Activated B cell treated with CpG ODN at 0.5 μM for 24 hours (primary cell): Measurements from ENCODE around the gene TENM4. TPM values are rescaled to one million over a fixed set of nuclear protein-coding genes. Genes with fewer than 3 reads are reported as not detected.

Source experiments
- ATAC-seq: fragments of 200-7000 bp; cut with Tn5 transposase; one replicate; pipeline ENCODE4 v1.10.0; 2021; ENCODE audit warnings: low read depth, mild to moderate bottlenecking, moderate library complexity
- CTCF ChIA-PET: fragments of 350-600 bp; sonication (Branson Sonifier 250); formaldehyde crosslinking; loops from one replicate; lab custom pipeline; 2021; ENCODE audit warnings: antibody characterized with exemption; lab: Charles Lee
- POLR2A ChIA-PET: fragments of 350-600 bp; sonication (Branson Sonifier 250); formaldehyde crosslinking; loops from one replicate; lab custom pipeline; 2021; ENCODE audit warnings: antibody characterized with exemption; lab: Charles Lee
- DNase-seq: peaks from one replicate; pipeline ENCODE4 v3.0.0; 2022
- H3K27ac Mint-ChIP-seq: one replicate; pipeline ENCODE4 v1.8.0; 2020; ENCODE audit warnings: mixed read lengths
- H3K27me3 Mint-ChIP-seq: one replicate; pipeline ENCODE4 v1.8.0; 2021; ENCODE audit warnings: mixed read lengths
- H3K36me3 Mint-ChIP-seq: one replicate; pipeline ENCODE4 v1.8.0; 2021; ENCODE audit warnings: low read depth, mixed read lengths
- H3K4me1 Mint-ChIP-seq: one replicate; pipeline ENCODE4 v1.8.0; 2021; ENCODE audit warnings: mixed read lengths
- H3K4me3 Mint-ChIP-seq: one replicate; pipeline ENCODE4 v1.8.0; 2020; ENCODE audit warnings: mild to moderate bottlenecking, mixed read lengths
- H3K9me3 Mint-ChIP-seq: one replicate; pipeline ENCODE4 v1.8.0; 2020; ENCODE audit warnings: mixed read lengths
- intact Hi-C: fragments of 100-400 bp; cut with micrococcal nuclease; formaldehyde crosslinking; loops from one replicate; pipeline ENCODE4 v1.15.1; 2024
- total RNA-seq: library from RNA; stranded (reverse); gene quantifications from 2 replicates; pipeline ENCODE4 v1.2.3, GENCODE V29; 2022
- TF ChIP-seq, protein P1 (sequence below): fragments of 200-600 bp; IDR thresholded peaks from one replicate; pipeline ENCODE4 v1.8.0; 2022; ENCODE audit warnings: antibody characterized with exemption, mild to moderate bottlenecking

Gene TENM4
- total RNA-seq, 1 donor from 2014 or later, result 2.4 TPM

DNA sequence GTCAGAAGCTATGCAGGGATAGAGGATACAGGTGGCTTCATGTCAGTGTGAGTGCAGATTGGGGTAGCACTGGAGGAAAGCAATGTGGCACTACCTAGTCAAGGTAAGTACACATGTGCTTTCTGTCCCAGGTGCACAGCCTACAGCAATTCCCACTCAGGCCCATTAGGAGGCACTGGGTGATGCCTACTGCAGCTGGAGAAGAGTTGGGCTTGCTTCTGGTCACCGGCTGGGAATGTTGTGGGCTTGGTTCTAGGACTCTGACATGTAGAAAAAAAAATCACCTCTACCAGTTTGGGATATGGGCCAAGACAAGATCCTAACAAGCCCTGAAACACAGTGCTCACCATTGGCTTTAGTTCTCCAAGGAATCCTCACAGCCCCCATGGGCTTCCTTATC is 69.7 kb downstream of the TENM4 start:
- CTCF ChIA-PET, result no interaction called here
- Mint-ChIP-seq H3K36me3 (no peaks in the 10 kb centered on the region), H3K27ac (no peak overlapping the region), H3K27me3 (peaks cover 17% of the 10 kb centered on the region), H3K4me3 (no peak overlapping the region), H3K4me1 (no peaks in the 10 kb centered on the region), H3K9me3 (no peaks in the 10 kb centered on the region)
- DNase-seq, result no peak
- intact Hi-C loops, result no loop called here
- TF ChIP-seq, protein P1, sequence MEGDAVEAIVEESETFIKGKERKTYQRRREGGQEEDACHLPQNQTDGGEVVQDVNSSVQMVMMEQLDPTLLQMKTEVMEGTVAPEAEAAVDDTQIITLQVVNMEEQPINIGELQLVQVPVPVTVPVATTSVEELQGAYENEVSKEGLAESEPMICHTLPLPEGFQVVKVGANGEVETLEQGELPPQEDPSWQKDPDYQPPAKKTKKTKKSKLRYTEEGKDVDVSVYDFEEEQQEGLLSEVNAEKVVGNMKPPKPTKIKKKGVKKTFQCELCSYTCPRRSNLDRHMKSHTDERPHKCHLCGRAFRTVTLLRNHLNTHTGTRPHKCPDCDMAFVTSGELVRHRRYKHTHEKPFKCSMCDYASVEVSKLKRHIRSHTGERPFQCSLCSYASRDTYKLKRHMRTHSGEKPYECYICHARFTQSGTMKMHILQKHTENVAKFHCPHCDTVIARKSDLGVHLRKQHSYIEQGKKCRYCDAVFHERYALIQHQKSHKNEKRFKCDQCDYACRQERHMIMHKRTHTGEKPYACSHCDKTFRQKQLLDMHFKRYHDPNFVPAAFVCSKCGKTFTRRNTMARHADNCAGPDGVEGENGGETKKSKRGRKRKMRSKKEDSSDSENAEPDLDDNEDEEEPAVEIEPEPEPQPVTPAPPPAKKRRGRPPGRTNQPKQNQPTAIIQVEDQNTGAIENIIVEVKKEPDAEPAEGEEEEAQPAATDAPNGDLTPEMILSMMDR, result no peak
- no peak for ATAC-seq
- POLR2A ChIA-PET, result no interaction called here

DNA sequence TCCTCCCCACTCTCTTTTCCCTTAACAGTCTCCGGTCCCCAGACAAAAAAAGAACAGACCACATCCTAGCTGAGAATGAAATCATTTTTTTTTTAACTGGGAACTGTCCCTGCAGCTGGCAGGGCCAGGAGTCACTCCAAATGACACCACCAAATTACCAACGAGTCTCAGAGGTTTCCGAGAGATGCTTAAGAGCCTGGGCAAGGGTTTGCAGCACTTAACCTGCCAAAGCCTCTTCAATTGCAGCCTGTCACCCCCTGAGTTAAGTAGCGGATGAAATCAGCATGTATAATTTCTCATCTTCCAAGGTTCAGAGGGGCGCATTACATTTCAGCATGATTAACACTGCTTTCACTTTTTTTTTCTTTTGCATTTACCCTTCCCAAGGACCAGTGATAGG is 71.8 kb downstream of the TENM4 start:
- no peak for DNase-seq
- TF ChIP-seq, protein P1, result no peak
- POLR2A ChIA-PET, result no interaction called here
- Mint-ChIP-seq H3K27ac (no peak overlapping the region), H3K4me1 (no peaks in the 10 kb centered on the region), H3K9me3 (no peaks in the 10 kb centered on the region), H3K4me3 (no peak overlapping the region), H3K27me3 (peaks cover 16% of the 10 kb centered on the region), H3K36me3 (no peaks in the 10 kb centered on the region)
- CTCF ChIA-PET, result no interaction called here
- intact Hi-C loops, result no loop called here
- no peak for ATAC-seq

DNA sequence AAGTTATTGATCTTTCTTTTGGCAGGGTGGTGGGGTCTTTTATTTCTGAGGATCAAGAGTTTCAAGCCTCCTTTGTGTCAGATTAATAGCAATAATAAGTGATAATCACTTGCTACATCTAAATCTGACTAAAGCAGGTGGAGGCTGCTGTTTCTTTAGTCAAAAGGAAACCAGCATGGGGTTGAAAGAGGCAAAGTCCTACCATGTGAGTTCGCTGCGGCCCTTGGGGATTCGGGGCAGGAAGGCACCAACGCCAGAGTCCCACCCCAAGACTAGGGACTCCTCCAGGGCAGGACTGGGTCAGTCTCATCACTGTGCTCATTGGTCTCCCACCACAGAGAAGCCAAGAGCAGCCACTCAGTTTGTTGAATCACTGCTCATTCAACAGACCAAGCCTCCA is 73.0 kb downstream of the TENM4 start:
- intact Hi-C loops, result no loop called here
- ATAC-seq, result no peak

DNA sequence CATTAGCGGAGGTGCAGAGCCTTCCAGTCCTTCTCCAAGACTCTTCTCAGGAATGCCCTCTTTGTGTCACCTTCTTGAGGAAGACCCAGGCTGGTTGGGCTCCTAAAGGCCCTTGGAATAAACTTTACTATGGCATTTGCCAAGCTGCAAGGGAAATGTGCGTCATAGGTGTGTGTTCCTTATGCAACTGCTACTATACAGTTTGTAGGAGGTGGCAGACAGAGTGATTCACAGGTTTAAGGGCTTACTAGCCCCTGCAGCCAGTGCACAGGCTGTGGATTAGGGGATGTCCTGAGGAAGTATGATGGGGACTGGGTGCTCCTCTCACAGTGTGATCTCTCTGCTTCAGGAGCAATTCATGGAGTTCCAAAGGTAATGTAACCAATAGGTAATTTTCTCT is 74.6 kb downstream of the TENM4 start:
- TF ChIP-seq, protein P1, result no peak
- POLR2A ChIA-PET, result no interaction called here
- no peaks in the 10 kb centered on the region for H3K36me3 Mint-ChIP-seq
- H3K4me3 Mint-ChIP-seq, result no peak overlapping the region
- no peak for ATAC-seq
- CTCF ChIA-PET, result no interaction called here
- H3K4me1 Mint-ChIP-seq, result no peaks in the 10 kb centered on the region
- no peak for DNase-seq
- no peak overlapping the region for H3K27ac Mint-ChIP-seq
- H3K9me3 Mint-ChIP-seq, result no peaks in the 10 kb centered on the region
- intact Hi-C loops, result no loop called here
- peaks cover 16% of the 10 kb centered on the region for H3K27me3 Mint-ChIP-seq

More for the DNA sequence above, 73.0 kb downstream of the TENM4 start:
- H3K9me3 Mint-ChIP-seq, result no peaks in the 10 kb centered on the region
- TF ChIP-seq, protein P1, result no peak
- CTCF ChIA-PET, result no interaction called here
- H3K4me3 Mint-ChIP-seq, result no peak overlapping the region
- no peaks in the 10 kb centered on the region for H3K36me3 Mint-ChIP-seq
- no peak for DNase-seq
- H3K4me1 Mint-ChIP-seq, result no peaks in the 10 kb centered on the region
- no peak overlapping the region for H3K27ac Mint-ChIP-seq
- peaks cover 20% of the 10 kb centered on the region for H3K27me3 Mint-ChIP-seq
- POLR2A ChIA-PET, result no interaction called here

DNA sequence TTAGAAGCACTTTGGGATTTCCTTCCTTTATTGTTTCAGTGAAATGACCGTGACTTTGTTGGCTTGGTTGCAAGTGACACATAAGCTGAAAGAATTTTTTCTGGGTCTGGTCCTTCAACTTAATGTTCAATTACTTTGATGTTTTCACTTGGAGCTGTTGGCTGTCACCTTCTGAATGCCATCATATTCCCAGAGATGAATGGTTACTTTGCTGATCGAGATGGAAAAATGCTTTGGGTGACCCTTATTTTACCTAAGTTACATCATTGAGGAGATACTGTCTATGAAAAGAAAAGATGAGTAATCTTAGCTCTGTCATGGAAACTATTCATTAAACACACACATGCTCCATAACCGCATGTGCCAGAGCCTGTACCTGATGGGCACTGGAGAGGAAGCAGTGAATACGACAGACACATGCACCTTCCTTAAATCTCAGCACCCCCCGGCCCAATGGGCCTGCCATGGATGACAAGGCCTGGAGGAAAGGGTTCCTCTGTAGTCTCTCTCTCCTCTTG is 76.9 kb downstream of the TENM4 start:
- Mint-ChIP-seq H3K36me3 (no peaks in the 10 kb centered on the region), H3K9me3 (no peaks in the 10 kb centered on the region), H3K27ac (no peak overlapping the region), H3K4me3 (no peak overlapping the region), H3K27me3 (peaks cover 15% of the 10 kb centered on the region), H3K4me1 (no peaks in the 10 kb centered on the region)
- ChIA-PET CTCF (no interaction called here), POLR2A (no interaction called here)
- TF ChIP-seq, protein P1, result no peak
- no peak for ATAC-seq
- intact Hi-C loops, result no loop called here
- no peak for DNase-seq
